Tibial artery (tissue), 4 donors: ENCODE data around the gene NECTIN4.
A peak's percentile ranks its signal among the peaks of the same experiment; 100 is the strongest.

Source experiments
- DNase-seq, 2 donors: peaks; one replicate each; pipeline ENCODE4 v3.0.0-alpha.2; 2019
- H3K27ac ChIP-seq, 2 donors: fragments of 200-600 bp; sonication (generic) in 1 of 2; 1 replicate in 1 of 2; 2 replicates in 1 of 2; pipeline ENCODE4 v1.5.1; 2018 to 2019; ENCODE audit warnings: mild to moderate bottlenecking in 1 of 2
- H3K27me3 ChIP-seq, 2 donors: fragments of 200-600 bp; sonication (generic) in 1 of 2; one replicate each; pipeline versions ENCODE4 v1.5.1 to v1.6.0; 2016 to 2019
- H3K36me3 ChIP-seq, 3 donors: fragments of 200-600 bp; sonication (generic) in 2 of 3; one replicate each; pipeline ENCODE4 v1.5.1; 2016 to 2019; ENCODE audit warnings: mild to moderate bottlenecking in 2 of 3
- H3K4me1 ChIP-seq, 4 donors: fragments of 200-600 bp; sonication (generic) in 2 of 4; 1 replicate in 3 of 4; 2 replicates in 1 of 4; pipeline ENCODE4 v1.5.1; 2016 to 2019
- H3K4me3 ChIP-seq, 2 donors: fragments of 200-600 bp; sonication (generic) in 1 of 2; 1 replicate in 1 of 2; 2 replicates in 1 of 2; pipeline ENCODE4 v1.5.1; 2018 to 2019; ENCODE audit warnings: mild to moderate bottlenecking in 2 of 2
- H3K9me3 ChIP-seq, 3 donors: fragments of 200-600 bp; sonication (generic) in 1 of 3; one replicate each; pipeline ENCODE4 v1.5.1; 2016 to 2019
- intact Hi-C: fragments of 100-400 bp; cut with DNase I; formaldehyde crosslinking; loops from one replicate; pipeline ENCODE4 v1.15.0; 2023; ENCODE audit warnings: low total_unique reads
- TF ChIP-seq, protein P1 (sequence below), 2 experiments: fragments of 200-600 bp in 1 of 2; fragments of 450-650 bp in 1 of 2; IDR thresholded peaks; one replicate each; pipeline ENCODE4 v1.5.1; 2017 to 2019; ENCODE audit warnings: antibody characterized with exemption in 2 of 2, mild to moderate bottlenecking in 1 of 2, moderate library complexity in 1 of 2

NECTIN4 gene

DNA sequence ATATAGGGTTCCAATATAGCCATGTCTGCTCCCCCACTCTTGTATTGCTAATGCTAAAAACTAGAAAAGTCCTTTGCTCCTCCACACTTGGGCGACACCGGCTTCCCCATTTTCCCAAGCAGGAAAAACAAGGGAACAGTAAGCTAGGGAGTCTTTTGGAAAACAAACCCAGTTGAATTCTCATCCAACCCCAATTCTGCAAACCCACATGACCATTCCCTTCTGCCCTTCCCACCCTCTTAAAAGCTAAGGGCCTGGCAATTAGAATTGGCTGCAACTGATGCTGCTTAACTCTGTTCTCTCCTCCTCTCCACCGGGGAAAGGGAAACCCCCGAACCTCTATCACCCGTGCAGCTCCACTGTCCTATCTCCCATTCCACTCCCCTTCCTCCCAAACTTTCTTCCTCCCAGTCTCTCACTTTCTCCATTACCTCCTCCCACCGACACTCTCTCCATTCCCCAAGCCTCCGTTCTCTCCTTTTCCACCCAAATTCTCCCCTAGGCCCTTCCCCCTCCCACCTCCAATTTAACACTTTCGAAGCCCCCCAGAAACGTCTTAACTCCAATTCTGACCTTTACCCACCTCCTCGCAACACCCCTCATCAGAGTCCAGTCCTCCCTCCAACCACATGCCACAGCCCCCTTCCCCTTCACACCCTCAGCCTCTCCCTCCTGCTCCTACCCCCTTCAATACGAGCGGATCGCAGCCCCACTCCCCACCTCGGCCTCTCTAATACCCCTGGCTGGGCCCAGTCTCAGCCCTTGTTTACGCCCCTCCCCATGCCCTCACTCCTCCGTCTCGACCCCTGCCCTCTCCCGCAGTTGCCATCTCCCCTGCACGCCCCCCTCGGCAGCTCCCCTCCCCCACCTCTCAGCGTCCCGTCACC lies 42.4 kb upstream of the NECTIN4 start:
- no peak for DNase-seq
- Histone ChIP-seq H3K36me3 (peaks cover 13 to 31% (median 26%) of the 10 kb centered on the region in 3 donors), H3K4me1 (peaks cover 0 to 64% (median 40%) of the 10 kb centered on the region in 4 donors), H3K27ac (peak overlapping the region; percentile 89 to 91), H3K27me3 (no peaks in the 10 kb centered on the region), H3K9me3 (no peaks in the 10 kb centered on the region), H3K4me3 (peak overlapping the region; percentile 74 to 85)
- TF ChIP-seq, protein P1, sequence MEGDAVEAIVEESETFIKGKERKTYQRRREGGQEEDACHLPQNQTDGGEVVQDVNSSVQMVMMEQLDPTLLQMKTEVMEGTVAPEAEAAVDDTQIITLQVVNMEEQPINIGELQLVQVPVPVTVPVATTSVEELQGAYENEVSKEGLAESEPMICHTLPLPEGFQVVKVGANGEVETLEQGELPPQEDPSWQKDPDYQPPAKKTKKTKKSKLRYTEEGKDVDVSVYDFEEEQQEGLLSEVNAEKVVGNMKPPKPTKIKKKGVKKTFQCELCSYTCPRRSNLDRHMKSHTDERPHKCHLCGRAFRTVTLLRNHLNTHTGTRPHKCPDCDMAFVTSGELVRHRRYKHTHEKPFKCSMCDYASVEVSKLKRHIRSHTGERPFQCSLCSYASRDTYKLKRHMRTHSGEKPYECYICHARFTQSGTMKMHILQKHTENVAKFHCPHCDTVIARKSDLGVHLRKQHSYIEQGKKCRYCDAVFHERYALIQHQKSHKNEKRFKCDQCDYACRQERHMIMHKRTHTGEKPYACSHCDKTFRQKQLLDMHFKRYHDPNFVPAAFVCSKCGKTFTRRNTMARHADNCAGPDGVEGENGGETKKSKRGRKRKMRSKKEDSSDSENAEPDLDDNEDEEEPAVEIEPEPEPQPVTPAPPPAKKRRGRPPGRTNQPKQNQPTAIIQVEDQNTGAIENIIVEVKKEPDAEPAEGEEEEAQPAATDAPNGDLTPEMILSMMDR (IDR thresholded peaks at IDR 0.05): no peak
- intact Hi-C loops: no loop called here

DNA sequence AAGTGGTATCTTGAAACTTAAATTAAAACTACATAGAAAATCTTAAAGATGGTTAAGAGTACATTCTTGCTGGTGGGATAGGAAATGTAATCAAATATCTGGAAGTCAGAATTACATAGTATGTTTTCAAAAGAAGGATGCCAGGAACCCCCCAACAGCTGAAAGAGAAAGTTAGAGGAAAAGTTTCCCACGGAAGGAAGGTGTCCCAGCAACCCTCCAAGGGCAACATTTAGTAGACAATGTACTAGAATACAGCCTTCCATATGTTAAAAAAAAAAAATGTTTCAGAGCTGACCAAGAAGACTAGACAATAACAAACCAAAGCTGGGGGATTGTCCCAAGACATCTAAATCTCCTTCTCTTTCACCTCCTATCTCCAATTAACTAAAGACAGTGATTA lies 40.9 kb upstream of the NECTIN4 start:
- H3K4me3 ChIP-seq: no peak overlapping the region
- peaks cover 0 to 64% (median 40%) of the 10 kb centered on the region in 4 donors for H3K4me1 ChIP-seq
- H3K36me3 ChIP-seq: peaks cover 13 to 46% (median 40%) of the 10 kb centered on the region in 3 donors
- TF ChIP-seq, protein P1 (IDR thresholded peaks at IDR 0.05): no peak
- no peak for DNase-seq
- intact Hi-C loops: no loop called here
- H3K27ac ChIP-seq: peak overlapping the region in 1 of 2 donors; percentile 91
- H3K9me3 ChIP-seq: no peaks in the 10 kb centered on the region
- no peaks in the 10 kb centered on the region for H3K27me3 ChIP-seq

DNA sequence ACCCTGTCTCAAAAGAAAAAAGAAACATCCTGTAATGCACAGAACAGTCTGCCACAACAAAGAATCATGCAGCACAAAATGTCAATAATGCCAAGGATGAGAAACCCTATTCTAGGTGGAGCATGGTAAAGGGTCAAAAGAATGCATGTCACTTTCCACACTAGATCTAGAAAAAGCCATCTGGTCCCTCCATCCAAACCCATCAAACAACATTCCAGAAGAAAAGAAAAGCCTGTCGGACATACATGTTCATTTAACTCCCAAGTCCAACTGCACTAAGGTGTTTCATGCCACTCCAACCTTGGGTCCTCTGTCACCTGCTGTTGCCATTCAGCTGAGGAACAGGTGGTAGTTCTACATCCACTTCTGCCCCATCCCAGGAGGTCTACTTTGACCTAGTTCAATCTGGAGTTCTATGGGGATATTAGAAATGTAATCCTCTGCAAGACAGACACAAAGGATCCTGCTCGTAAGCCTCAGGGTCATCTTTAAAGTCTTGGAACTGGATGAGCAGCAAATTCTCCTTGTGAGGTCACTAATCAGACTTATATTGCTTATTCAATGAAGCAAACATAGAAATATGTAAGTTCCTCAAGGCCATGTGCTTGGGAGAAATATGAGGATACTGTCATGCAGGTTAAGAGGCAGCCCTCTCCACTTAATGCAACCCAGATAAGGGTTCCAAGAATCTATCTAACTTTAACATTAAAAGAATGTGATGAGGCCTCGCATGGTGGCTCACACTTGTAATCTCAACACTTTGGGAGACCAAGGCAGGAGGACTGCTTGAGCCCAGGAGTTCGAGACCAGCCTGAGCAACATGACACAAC lies 39.4 kb upstream of the NECTIN4 start:
- Histone ChIP-seq H3K36me3 (peaks cover 21 to 61% (median 52%) of the 10 kb centered on the region in 3 donors), H3K9me3 (no peaks in the 10 kb centered on the region)

DNA sequence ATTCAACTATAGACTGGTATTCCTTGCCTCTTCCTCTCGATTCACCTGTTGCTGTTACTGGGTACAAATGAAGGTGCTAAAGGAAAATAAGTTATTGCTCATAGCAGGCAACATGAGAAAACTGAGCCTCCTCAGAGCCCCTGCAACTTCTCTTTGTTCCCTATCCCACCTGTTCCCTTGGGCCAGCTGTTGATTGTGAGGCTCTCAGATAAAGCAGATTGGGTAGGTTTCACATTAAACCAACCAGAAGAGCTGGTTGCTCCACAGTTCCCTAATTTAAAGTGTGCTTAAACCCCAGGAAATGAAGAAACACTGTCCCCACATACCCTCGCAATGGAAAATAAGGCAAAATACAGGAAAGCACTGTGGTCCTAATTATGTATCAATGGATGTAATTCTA lies 38.3 kb upstream of the NECTIN4 start:
- Histone ChIP-seq H3K4me3 (no peak overlapping the region), H3K27ac (no peak overlapping the region), H3K9me3 (no peaks in the 10 kb centered on the region), H3K36me3 (peaks cover 31 to 72% (median 64%) of the 10 kb centered on the region in 3 donors), H3K27me3 (no peaks in the 10 kb centered on the region), H3K4me1 (peaks cover 0 to 48% (median 28%) of the 10 kb centered on the region in 4 donors)
- TF ChIP-seq, protein P1 (IDR thresholded peaks at IDR 0.05): no peak
- no peak for DNase-seq
- intact Hi-C loops: no loop called here

More for the DNA sequence above, 39.4 kb upstream of the NECTIN4 start:
- peaks cover 0 to 52% (median 33%) of the 10 kb centered on the region in 4 donors for H3K4me1 ChIP-seq
- H3K27ac ChIP-seq: no peak overlapping the region
- H3K27me3 ChIP-seq: no peaks in the 10 kb centered on the region
- TF ChIP-seq, protein P1 (IDR thresholded peaks at IDR 0.05): no peak
- no peak for DNase-seq
- no peak overlapping the region for H3K4me3 ChIP-seq
- intact Hi-C loops: no loop called here

DNA sequence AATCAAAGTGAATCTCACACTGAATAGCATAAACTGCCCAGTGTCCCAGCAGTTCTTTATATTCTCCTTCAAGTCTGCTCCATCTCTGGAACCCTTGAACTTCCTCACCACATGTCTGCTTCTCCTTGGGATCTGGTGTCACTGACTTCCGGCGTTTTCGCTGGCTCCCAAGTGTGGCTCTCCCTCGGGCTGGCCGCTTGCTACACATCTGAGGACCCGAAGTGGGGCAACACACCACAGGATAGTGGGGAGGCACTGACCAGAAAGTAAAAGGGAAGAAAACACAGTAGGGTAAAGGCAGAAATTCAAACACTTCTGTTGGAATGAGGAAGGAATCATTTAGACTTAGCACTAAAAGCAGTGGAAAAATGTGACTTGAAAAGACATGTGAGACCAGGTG lies 33.6 kb upstream of the NECTIN4 start:
- no peak overlapping the region for H3K27ac ChIP-seq
- no peaks in the 10 kb centered on the region for H3K9me3 ChIP-seq
- intact Hi-C loops: no loop called here
- TF ChIP-seq, protein P1 (IDR thresholded peaks at IDR 0.05): no peak
- H3K36me3 ChIP-seq: peaks cover 38 to 84% (median 78%) of the 10 kb centered on the region in 3 donors
- H3K4me3 ChIP-seq: no peak overlapping the region
- H3K27me3 ChIP-seq: no peaks in the 10 kb centered on the region
- peaks cover 0 to 27% (median 20%) of the 10 kb centered on the region in 4 donors for H3K4me1 ChIP-seq
- no peak for DNase-seq
